GM18505 (cell line): ENCODE data around the gene UBXN6.
A peak's percentile ranks its signal among the peaks of the same experiment; 100 is the strongest.

Source experiments
- ATAC-seq: cut with Tn5 transposase; IDR thresholded peaks from one replicate; pipeline ENCODE4 v1.9.1; 2021; ENCODE audit not compliant: unreplicated experiment
- POLR2A ChIP-seq: IDR thresholded peaks from 4 replicates; pipeline ENCODE4 v1.6.1; 2011; ENCODE audit warnings: borderline replicate concordance; ENCODE audit not compliant: insufficient read depth, insufficient read length; ENCODE audit errors: extremely low read depth

UBXN6 gene

GRCh38 chr19:4444765-4445741 lies 12.5 kb downstream of the UBXN6 start:
- ATAC-seq = no peak
- no peak for TF ChIP-seq POLR2A

GRCh38 chr19:4443966-4444764 lies 13.4 kb downstream of the UBXN6 start:
- TF ChIP-seq POLR2A = no peak
- no peak for ATAC-seq

- no peak for TF ChIP-seq POLR2A
- no peak for ATAC-seq
Observed at GRCh38 chr19:4443188-4443587, 14.4 kb downstream of the UBXN6 start.

GRCh38 chr19:4442819-4443146 lies 14.8 kb downstream of the UBXN6 start:
- TF ChIP-seq POLR2A = no peak
- ATAC-seq = no peak

GRCh38 chr19:4441994-4442818 lies 15.4 kb downstream of the UBXN6 start:
- no peak for ATAC-seq

GRCh38 chr19:4439243-4439642 lies 18.4 kb downstream of the UBXN6 start:
- TF ChIP-seq POLR2A = no peak
- no peak for ATAC-seq

More at GRCh38 chr19:4441994-4442818, 15.4 kb downstream of the UBXN6 start:
- peak; percentile 21 for TF ChIP-seq POLR2A

- no peak for ATAC-seq
- no peak for TF ChIP-seq POLR2A
Observed at GRCh38 chr19:4437103-4437502, 20.5 kb downstream of the UBXN6 start.

GRCh38 chr19:4436231-4436630 lies 21.4 kb downstream of the UBXN6 start:
- ATAC-seq = no peak
- no peak for TF ChIP-seq POLR2A

GRCh38 chr19:4434391-4434790 lies 23.2 kb downstream of the UBXN6 start:
- no peak for ATAC-seq
- TF ChIP-seq POLR2A = no peak

GRCh38 chr19:4432918-4433506 lies 24.6 kb downstream of the UBXN6 start:
- no peak for ATAC-seq

GRCh38 chr19:4431808-4432674 lies 25.6 kb downstream of the UBXN6 start:
- no peak for ATAC-seq

More at GRCh38 chr19:4432918-4433506, 24.6 kb downstream of the UBXN6 start:
- no peak for TF ChIP-seq POLR2A

GRCh38 chr19:4431296-4431695 lies 26.3 kb downstream of the UBXN6 start:
- no peak for ATAC-seq
- no peak for TF ChIP-seq POLR2A

More at GRCh38 chr19:4431808-4432674, 25.6 kb downstream of the UBXN6 start:
- peak; percentile 53 for TF ChIP-seq POLR2A

GRCh38 chr19:4430760-4431159 lies 26.8 kb downstream of the UBXN6 start:
- no peak for ATAC-seq
- no peak for TF ChIP-seq POLR2A
